Measurements from ENCODE around the gene HECTD2. TPM values are rescaled to one million over a fixed set of nuclear protein-coding genes. Genes with fewer than 3 reads are reported as not detected.
"Not testable (repeated sequence)": the region's sequence is repeated elsewhere in the genome, so short reads cannot be mapped to it uniquely, and the experiment has no call there.

Gene HECTD2
- polyA plus RNA-seq, 1 donor from 2014 or later: 87.6 TPM

DNA sequence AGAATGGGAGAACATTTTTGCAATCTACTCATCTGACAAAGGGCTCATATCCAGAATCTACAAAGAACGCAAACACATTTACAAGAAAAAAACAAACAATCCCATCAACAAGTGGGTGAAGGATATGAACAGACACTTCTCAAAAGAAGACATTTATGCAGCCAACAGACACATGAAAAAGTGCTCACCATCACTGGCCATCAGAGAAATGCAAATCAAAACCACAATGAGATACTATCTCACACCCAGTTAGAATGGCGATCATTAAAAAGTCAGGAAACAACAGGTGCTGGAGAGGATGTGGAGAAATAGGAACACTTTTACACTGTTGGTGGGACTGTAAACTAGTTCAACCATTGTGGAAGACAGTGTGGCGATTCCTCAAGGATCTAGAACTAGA, 44.6 kb upstream of the HECTD2 start:
- not testable (repeated sequence) for H3F3A ChIP-seq (ENCODE audit: insufficient read depth, low read length, poor library complexity, severe bottlenecking); H3K36me3 ChIP-seq (ENCODE audit: insufficient read depth, low read length); H2AFZ ChIP-seq (ENCODE audit: low read depth, low read length); H3K79me2 ChIP-seq (replicated peaks; ENCODE audit: insufficient read depth, low read length); H3K9me2 ChIP-seq (ENCODE audit: insufficient read depth, low read length); H3K27me3 ChIP-seq (ENCODE audit: insufficient read depth, low read depth, low read length); H3K27ac ChIP-seq (ENCODE audit: low read length); H3K4me3 ChIP-seq (ENCODE audit: low read length); H3K9ac ChIP-seq (ENCODE audit: low read length); H4K20me1 ChIP-seq (ENCODE audit: insufficient read depth); H3K4me2 ChIP-seq (ENCODE audit: low read length); H3K9me3 ChIP-seq (ENCODE audit: low read length)

GRCh38 chr10:91366704-91367103, 43.4 kb upstream of the HECTD2 start:
- Histone ChIP-seq H3K4me2 (ENCODE audit: low read length) (no peak overlapping the region), H3K27me3 (ENCODE audit: insufficient read depth, low read depth, low read length) (no peaks in the 10 kb centered on the region), H3K9me2 (ENCODE audit: insufficient read depth, low read length) (no peaks in the 10 kb centered on the region), H3K4me3 (ENCODE audit: low read length) (no peak overlapping the region), H3K79me2 (replicated peaks; ENCODE audit: insufficient read depth, low read length) (no peaks in the 10 kb centered on the region), H2AFZ (ENCODE audit: low read depth, low read length) (no peak overlapping the region), H4K20me1 (ENCODE audit: insufficient read depth) (no peaks in the 10 kb centered on the region), H3K27ac (ENCODE audit: low read length) (no peak overlapping the region), H3K9ac (ENCODE audit: low read length) (no peak overlapping the region), H3F3A (ENCODE audit: insufficient read depth, low read length, poor library complexity, severe bottlenecking) (no peaks in the 10 kb centered on the region), H3K36me3 (ENCODE audit: insufficient read depth, low read length) (no peaks in the 10 kb centered on the region), H3K9me3 (ENCODE audit: low read length) (no peaks in the 10 kb centered on the region)
- TF ChIP-seq, protein P1, sequence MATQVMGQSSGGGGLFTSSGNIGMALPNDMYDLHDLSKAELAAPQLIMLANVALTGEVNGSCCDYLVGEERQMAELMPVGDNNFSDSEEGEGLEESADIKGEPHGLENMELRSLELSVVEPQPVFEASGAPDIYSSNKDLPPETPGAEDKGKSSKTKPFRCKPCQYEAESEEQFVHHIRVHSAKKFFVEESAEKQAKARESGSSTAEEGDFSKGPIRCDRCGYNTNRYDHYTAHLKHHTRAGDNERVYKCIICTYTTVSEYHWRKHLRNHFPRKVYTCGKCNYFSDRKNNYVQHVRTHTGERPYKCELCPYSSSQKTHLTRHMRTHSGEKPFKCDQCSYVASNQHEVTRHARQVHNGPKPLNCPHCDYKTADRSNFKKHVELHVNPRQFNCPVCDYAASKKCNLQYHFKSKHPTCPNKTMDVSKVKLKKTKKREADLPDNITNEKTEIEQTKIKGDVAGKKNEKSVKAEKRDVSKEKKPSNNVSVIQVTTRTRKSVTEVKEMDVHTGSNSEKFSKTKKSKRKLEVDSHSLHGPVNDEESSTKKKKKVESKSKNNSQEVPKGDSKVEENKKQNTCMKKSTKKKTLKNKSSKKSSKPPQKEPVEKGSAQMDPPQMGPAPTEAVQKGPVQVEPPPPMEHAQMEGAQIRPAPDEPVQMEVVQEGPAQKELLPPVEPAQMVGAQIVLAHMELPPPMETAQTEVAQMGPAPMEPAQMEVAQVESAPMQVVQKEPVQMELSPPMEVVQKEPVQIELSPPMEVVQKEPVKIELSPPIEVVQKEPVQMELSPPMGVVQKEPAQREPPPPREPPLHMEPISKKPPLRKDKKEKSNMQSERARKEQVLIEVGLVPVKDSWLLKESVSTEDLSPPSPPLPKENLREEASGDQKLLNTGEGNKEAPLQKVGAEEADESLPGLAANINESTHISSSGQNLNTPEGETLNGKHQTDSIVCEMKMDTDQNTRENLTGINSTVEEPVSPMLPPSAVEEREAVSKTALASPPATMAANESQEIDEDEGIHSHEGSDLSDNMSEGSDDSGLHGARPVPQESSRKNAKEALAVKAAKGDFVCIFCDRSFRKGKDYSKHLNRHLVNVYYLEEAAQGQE (IDR thresholded peaks at IDR 0.05; ENCODE audit: borderline replicate concordance): no peak
- TF ChIP-seq TAF1 (IDR thresholded peaks at IDR 0.05; ENCODE audit: low read depth) (no peak), MXI1 (conservative IDR thresholded peaks at IDR 0.05; ENCODE audit: poor library complexity, severe bottlenecking) (no peak), RAD21 (conservative IDR thresholded peaks at IDR 0.05) (no peak), SMC3 (conservative IDR thresholded peaks at IDR 0.05; ENCODE audit: poor library complexity) (no peak), EP300 (conservative IDR thresholded peaks at IDR 0.05; ENCODE audit: poor library complexity, severe bottlenecking) (no peak), POLR2AphosphoS5 (IDR thresholded peaks at IDR 0.05) (no peak), CTCF (IDR thresholded peaks at IDR 0.05; ENCODE audit: poor library complexity, severe bottlenecking) (no peak), EZH2 (IDR thresholded peaks at IDR 0.05; ENCODE audit: borderline replicate concordance, insufficient read depth, low read length, poor library complexity, severe bottlenecking) (no peak)

GRCh38 chr10:91367127-91367531, 43.0 kb upstream of the HECTD2 start:
- Histone ChIP-seq H4K20me1 (ENCODE audit: insufficient read depth) (no peaks in the 10 kb centered on the region), H3K36me3 (ENCODE audit: insufficient read depth, low read length) (no peaks in the 10 kb centered on the region), H3K79me2 (replicated peaks; ENCODE audit: insufficient read depth, low read length) (no peaks in the 10 kb centered on the region), H3K9ac (ENCODE audit: low read length) (no peak overlapping the region), H3K4me3 (ENCODE audit: low read length) (no peak overlapping the region), H3K27ac (ENCODE audit: low read length) (no peak overlapping the region), H3K9me2 (ENCODE audit: insufficient read depth, low read length) (no peaks in the 10 kb centered on the region), H2AFZ (ENCODE audit: low read depth, low read length) (no peak overlapping the region), H3K9me3 (ENCODE audit: low read length) (no peaks in the 10 kb centered on the region), H3F3A (ENCODE audit: insufficient read depth, low read length, poor library complexity, severe bottlenecking) (no peaks in the 10 kb centered on the region), H3K27me3 (ENCODE audit: insufficient read depth, low read depth, low read length) (no peaks in the 10 kb centered on the region), H3K4me2 (ENCODE audit: low read length) (no peak overlapping the region)
- TF ChIP-seq TAF1 (IDR thresholded peaks at IDR 0.05; ENCODE audit: low read depth): no peak
- TF ChIP-seq CTCF (IDR thresholded peaks at IDR 0.05; ENCODE audit: poor library complexity, severe bottlenecking): no peak
- no peak for TF ChIP-seq RAD21 (conservative IDR thresholded peaks at IDR 0.05)
- no peak for TF ChIP-seq MXI1 (conservative IDR thresholded peaks at IDR 0.05; ENCODE audit: poor library complexity, severe bottlenecking)
- TF ChIP-seq POLR2AphosphoS5 (IDR thresholded peaks at IDR 0.05): no peak
- TF ChIP-seq, protein P1 (IDR thresholded peaks at IDR 0.05; ENCODE audit: borderline replicate concordance): no peak
- TF ChIP-seq EZH2 (IDR thresholded peaks at IDR 0.05; ENCODE audit: borderline replicate concordance, insufficient read depth, low read length, poor library complexity, severe bottlenecking): no peak
- no peak for TF ChIP-seq EP300 (conservative IDR thresholded peaks at IDR 0.05; ENCODE audit: poor library complexity, severe bottlenecking)
- no peak for TF ChIP-seq SMC3 (conservative IDR thresholded peaks at IDR 0.05; ENCODE audit: poor library complexity)
